Suprapubic skin (tissue), 4 donors: ENCODE data around the gene CACNA1I. TPM values are rescaled to one million over a fixed set of nuclear protein-coding genes. Genes with fewer than 3 reads are reported as not detected.

Source experiments
- DNase-seq, 2 donors: peaks; one replicate each; pipeline ENCODE4 v3.0.0-alpha.2; 2019; ENCODE audit warnings: low spot score in 2 of 2
- H3K27ac ChIP-seq: fragments of 200-600 bp; sonication (generic); one replicate; pipeline ENCODE4 v1.5.1; 2019
- H3K27me3 ChIP-seq: fragments of 200-600 bp; sonication (generic); one replicate; pipeline ENCODE4 v1.5.1; 2019
- H3K36me3 ChIP-seq: fragments of 200-600 bp; sonication (generic); one replicate; pipeline ENCODE4 v1.5.1; 2019
- H3K4me1 ChIP-seq: fragments of 200-600 bp; sonication (generic); one replicate; pipeline ENCODE4 v1.5.1; 2019
- H3K4me3 ChIP-seq: fragments of 200-600 bp; sonication (generic); one replicate; pipeline ENCODE4 v1.5.1; 2019; ENCODE audit warnings: mild to moderate bottlenecking
- H3K9me3 ChIP-seq: fragments of 200-600 bp; sonication (generic); one replicate; pipeline ENCODE4 v1.5.1; 2019
- EP300 ChIP-seq: sonication (generic); formaldehyde crosslinking; IDR thresholded peaks from one replicate; pipeline ENCODE4 v1.6.1; 2017; ENCODE audit warnings: antibody characterized with exemption
- POLR2A ChIP-seq, 2 donors: fragments of 450-650 bp; IDR thresholded peaks; one replicate each; pipeline ENCODE4 v1.6.1; 2017; ENCODE audit warnings: antibody characterized with exemption in 2 of 2, mild to moderate bottlenecking in 2 of 2, moderate library complexity in 2 of 2
- POLR2AphosphoS5 ChIP-seq, 3 donors: sonication (generic); formaldehyde crosslinking; IDR thresholded peaks; one replicate each; pipeline ENCODE4 v1.6.1; 2017; ENCODE audit warnings: antibody characterized with exemption in 3 of 3
- WGBS: methylation state at CpG from one replicate; pipeline ENCODE4 v1.1.5; 2018; 5-methylcytosine and 5-hydroxymethylcytosine counted together
- total RNA-seq, 4 donors: library from RNA; depleted of rRNA; stranded (reverse); fragments of >200 nt; gene quantifications; one replicate each; pipeline ENCODE4 v1.1.0, GENCODE V29; 2016
- TF ChIP-seq, protein P1 (sequence below), 2 donors: fragments of 200-600 bp in 1 of 2; fragments of 450-650 bp in 1 of 2; sonication (generic) in 1 of 2; IDR thresholded peaks; one replicate each; pipeline ENCODE4 v1.5.1; 2016 to 2019; ENCODE audit warnings: antibody characterized with exemption in 2 of 2, mild to moderate bottlenecking in 1 of 2, moderate library complexity in 1 of 2

CACNA1I gene
- total RNA-seq, 4 donors from 2014 or later, result 0.08 to 0.80 (median 0.17) TPM; not detected in 1

DNA sequence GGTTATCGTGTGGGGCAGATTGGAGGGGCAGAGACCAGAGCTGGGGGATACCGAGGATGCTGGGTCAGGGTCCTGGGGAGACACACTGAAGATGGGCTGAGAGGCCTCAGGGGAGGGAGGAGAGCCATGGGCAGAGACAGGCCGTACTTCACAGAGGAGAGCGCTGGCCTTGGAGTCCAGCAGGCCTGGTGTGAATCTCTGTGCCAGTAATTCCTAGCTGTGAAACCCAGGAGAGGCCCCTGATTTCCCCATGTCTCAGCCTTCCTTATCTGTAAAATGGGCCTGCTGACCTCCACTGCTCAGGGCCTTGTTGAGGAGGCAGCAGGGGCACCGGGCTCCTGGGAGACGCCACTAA lies 23.4 kb downstream of the CACNA1I start:
- H3K4me1 ChIP-seq, result peaks cover 19% of the 10 kb centered on the region
- no peak for DNase-seq
- no peaks in the 10 kb centered on the region for H3K36me3 ChIP-seq
- peaks cover 72% of the 10 kb centered on the region for H3K27me3 ChIP-seq
- no peak for TF ChIP-seq POLR2AphosphoS5 (IDR thresholded peaks at IDR 0.05)
- TF ChIP-seq EP300, result no peak
- TF ChIP-seq, protein P1, sequence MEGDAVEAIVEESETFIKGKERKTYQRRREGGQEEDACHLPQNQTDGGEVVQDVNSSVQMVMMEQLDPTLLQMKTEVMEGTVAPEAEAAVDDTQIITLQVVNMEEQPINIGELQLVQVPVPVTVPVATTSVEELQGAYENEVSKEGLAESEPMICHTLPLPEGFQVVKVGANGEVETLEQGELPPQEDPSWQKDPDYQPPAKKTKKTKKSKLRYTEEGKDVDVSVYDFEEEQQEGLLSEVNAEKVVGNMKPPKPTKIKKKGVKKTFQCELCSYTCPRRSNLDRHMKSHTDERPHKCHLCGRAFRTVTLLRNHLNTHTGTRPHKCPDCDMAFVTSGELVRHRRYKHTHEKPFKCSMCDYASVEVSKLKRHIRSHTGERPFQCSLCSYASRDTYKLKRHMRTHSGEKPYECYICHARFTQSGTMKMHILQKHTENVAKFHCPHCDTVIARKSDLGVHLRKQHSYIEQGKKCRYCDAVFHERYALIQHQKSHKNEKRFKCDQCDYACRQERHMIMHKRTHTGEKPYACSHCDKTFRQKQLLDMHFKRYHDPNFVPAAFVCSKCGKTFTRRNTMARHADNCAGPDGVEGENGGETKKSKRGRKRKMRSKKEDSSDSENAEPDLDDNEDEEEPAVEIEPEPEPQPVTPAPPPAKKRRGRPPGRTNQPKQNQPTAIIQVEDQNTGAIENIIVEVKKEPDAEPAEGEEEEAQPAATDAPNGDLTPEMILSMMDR (IDR thresholded peaks at IDR 0.05), result no peak
- no peak for TF ChIP-seq POLR2A (IDR thresholded peaks at IDR 0.05)
- H3K9me3 ChIP-seq, result no peaks in the 10 kb centered on the region
- no peak overlapping the region for H3K4me3 ChIP-seq
- no peak overlapping the region for H3K27ac ChIP-seq
- 64% methylated on average over 6 of the region's 6 CpGs for WGBS

DNA sequence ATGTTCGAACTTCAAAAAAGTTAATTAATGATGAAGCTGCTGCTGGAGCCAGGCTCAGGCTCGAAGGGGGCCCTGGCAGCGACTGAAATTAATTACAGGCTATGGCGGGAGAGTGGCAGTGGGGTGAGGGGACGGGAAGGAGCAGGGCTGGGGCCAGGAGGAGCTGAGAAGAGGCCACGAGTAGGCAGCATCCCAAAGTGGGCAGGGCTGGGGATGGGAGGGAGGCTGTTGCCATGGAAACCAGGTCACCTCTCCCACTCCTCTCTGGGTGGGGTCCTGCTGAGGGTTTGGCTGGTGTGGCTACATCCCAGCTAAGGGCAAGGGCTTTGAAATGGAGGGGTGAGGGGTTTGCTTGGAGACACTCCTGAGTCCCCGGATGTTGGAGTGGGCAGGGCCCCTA lies 23.9 kb downstream of the CACNA1I start:
- Histone ChIP-seq H3K4me1 (peaks cover 19% of the 10 kb centered on the region), H3K36me3 (no peaks in the 10 kb centered on the region), H3K4me3 (no peak overlapping the region), H3K9me3 (no peaks in the 10 kb centered on the region), H3K27me3 (peaks cover 68% of the 10 kb centered on the region), H3K27ac (no peak overlapping the region)
- DNase-seq, result no peak
- TF ChIP-seq POLR2AphosphoS5 (IDR thresholded peaks at IDR 0.05), result no peak
- TF ChIP-seq, protein P1 (IDR thresholded peaks at IDR 0.05), result no peak
- no peak for TF ChIP-seq EP300
- TF ChIP-seq POLR2A (IDR thresholded peaks at IDR 0.05), result no peak
- WGBS, result 49% methylated on average over 7 of the region's 7 CpGs

DNA sequence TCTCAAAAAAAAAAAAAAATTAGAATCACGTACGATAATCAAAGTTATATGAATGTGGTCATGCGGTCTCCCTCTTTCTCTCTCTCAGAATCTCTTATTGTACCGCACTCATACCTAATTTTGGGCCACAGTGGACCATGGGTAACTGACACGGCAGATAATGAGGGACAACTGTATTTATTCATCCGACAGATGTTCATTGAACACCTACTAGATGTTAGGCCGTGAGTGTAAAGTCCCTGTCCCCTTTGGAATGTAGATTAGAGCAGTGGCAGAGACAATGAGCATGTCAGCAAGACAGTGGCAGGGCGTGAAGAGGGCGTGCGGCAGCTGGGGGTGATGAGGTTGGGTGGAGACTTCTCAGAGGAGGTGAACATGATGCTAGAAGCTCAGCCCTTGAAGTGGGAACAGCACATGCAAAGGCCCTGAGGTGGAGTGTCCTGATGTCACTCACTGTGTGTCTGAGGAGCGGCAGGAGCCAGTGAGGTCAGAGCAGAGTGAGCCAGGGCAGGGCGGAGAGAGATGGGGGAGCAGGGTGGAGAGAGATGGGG lies 25.1 kb downstream of the CACNA1I start:
- 73% methylated on average over 10 of the region's 12 CpGs for WGBS
- DNase-seq, result no peak
- Histone ChIP-seq H3K27me3 (peaks cover 63% of the 10 kb centered on the region), H3K9me3 (no peaks in the 10 kb centered on the region), H3K36me3 (no peaks in the 10 kb centered on the region), H3K27ac (no peak overlapping the region), H3K4me3 (no peak overlapping the region), H3K4me1 (peaks cover 19% of the 10 kb centered on the region)
- TF ChIP-seq POLR2A (IDR thresholded peaks at IDR 0.05) (no peak), POLR2AphosphoS5 (IDR thresholded peaks at IDR 0.05) (no peak), EP300 (no peak)
- TF ChIP-seq, protein P1 (IDR thresholded peaks at IDR 0.05), result no peak

DNA sequence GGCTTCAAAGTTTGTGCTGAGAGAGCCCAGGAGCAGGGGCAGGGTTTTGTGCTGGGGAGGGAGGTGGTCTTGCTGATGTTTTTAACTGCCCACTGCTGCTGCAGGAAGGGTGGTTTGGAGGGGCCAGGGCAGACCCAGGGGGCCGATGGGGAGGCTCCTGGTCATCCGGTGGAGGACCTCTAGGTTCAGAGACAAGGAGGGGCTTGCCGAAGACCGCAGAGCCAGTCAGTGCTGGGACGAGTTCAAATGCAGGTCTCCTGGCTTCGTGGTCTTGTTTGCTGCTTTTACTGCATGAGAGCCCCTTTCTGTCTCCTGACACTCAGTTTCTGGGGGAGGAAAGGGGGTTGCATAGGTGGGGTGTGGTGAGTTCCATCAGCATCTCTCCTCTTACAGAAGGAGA lies 26.0 kb downstream of the CACNA1I start:
- WGBS, result 54% methylated on average over 6 of the region's 6 CpGs
- no peaks in the 10 kb centered on the region for H3K9me3 ChIP-seq
- H3K27me3 ChIP-seq, result peaks cover 71% of the 10 kb centered on the region
- peaks cover 19% of the 10 kb centered on the region for H3K4me1 ChIP-seq
- H3K27ac ChIP-seq, result no peak overlapping the region
- H3K36me3 ChIP-seq, result no peaks in the 10 kb centered on the region
- DNase-seq, result no peak
- no peak overlapping the region for H3K4me3 ChIP-seq
- TF ChIP-seq EP300 (no peak), POLR2AphosphoS5 (IDR thresholded peaks at IDR 0.05) (no peak), POLR2A (IDR thresholded peaks at IDR 0.05) (no peak)
- TF ChIP-seq, protein P1 (IDR thresholded peaks at IDR 0.05), result no peak

DNA sequence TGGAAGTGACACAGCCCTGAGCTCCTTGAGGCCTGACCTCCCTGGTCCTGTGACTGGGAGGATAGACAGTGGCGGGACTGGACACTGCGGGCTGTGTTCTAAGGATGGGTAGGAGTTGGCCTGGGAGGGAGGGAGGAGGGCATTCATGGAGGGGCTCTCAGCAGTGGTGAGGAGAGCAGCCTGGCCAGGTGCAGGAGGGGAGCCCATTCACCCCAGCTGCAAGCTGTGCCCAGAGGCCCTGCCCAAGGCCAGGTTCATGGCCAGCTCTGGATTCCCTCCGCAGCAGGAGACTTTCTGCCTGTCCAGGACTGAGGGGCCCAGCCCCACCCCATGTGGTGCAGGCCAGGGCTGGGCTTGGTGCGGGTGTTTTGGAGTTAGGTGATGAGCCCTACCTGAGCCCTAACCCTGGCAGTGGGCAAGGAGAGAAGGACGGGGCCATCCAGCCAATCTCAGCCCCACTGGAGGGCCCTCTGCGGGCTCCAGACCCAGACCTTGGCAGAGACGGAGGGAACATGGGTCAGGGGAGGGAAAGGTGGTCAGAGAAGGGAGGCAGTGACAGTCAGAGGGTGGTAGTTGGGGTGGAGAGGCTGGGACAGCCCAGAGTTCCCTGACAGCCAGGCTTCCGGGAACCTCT lies 26.8 kb downstream of the CACNA1I start:
- no peaks in the 10 kb centered on the region for H3K36me3 ChIP-seq
- H3K27me3 ChIP-seq, result peaks cover 67% of the 10 kb centered on the region
- TF ChIP-seq POLR2AphosphoS5 (IDR thresholded peaks at IDR 0.05) (no peak), EP300 (no peak), POLR2A (IDR thresholded peaks at IDR 0.05) (no peak)
- TF ChIP-seq, protein P1 (IDR thresholded peaks at IDR 0.05), result no peak
- H3K27ac ChIP-seq, result no peak overlapping the region
- WGBS, result 80% methylated on average over 8 of the region's 8 CpGs
- H3K4me1 ChIP-seq, result peaks cover 16% of the 10 kb centered on the region
- no peak for DNase-seq
- H3K9me3 ChIP-seq, result no peaks in the 10 kb centered on the region
- H3K4me3 ChIP-seq, result no peak overlapping the region
